ENCODE results near the gene PIGN. TPM values are rescaled to one million over a fixed set of nuclear protein-coding genes. Genes with fewer than 3 reads are reported as not detected.
"Not testable (repeated sequence)": the region's sequence is repeated elsewhere in the genome, so short reads cannot be mapped to it uniquely, and the experiment has no call there.

PIGN gene
- polyA plus RNA-seq, 3 donors: 26.2 to 37.7 (median 30.1) TPM

GRCh38 chr18:62187543-62188510 lies 971 bp upstream of the PIGN start:
- peak; percentile 20 for DNase-seq

- peak; percentile 52 for DNase-seq
Observed at GRCh38 chr18:62186499-62186773, 420 bp downstream of the PIGN start.

GRCh38 chr18:62183578-62184195 lies 3.2 kb downstream of the PIGN start:
- DNase-seq: peak; percentile 47

- no peak for DNase-seq
Observed at GRCh38 chr18:62182220-62182619, 4.6 kb downstream of the PIGN start.

GRCh38 chr18:62179213-62179612 lies 7.6 kb downstream of the PIGN start:
- no peak for DNase-seq

GRCh38 chr18:62177271-62177670 lies 9.6 kb downstream of the PIGN start:
- DNase-seq: no peak

- DNase-seq: no peak
Observed at GRCh38 chr18:62175521-62175920, 11.3 kb downstream of the PIGN start.

GRCh38 chr18:62172298-62172697 lies 14.6 kb downstream of the PIGN start:
- no peak for DNase-seq

GRCh38 chr18:62170857-62171256 lies 16.0 kb downstream of the PIGN start:
- DNase-seq: no peak

- not testable (repeated sequence) for DNase-seq
Observed at GRCh38 chr18:62166524-62166923, 20.3 kb downstream of the PIGN start.

- no peak for DNase-seq
Observed at GRCh38 chr18:62165583-62165982, 21.3 kb downstream of the PIGN start.

- no peak for DNase-seq
Observed at GRCh38 chr18:62164855-62165487, 21.9 kb downstream of the PIGN start.

- DNase-seq: no peak
Observed at GRCh38 chr18:62164310-62164709, 22.5 kb downstream of the PIGN start.

- DNase-seq: no peak
Observed at GRCh38 chr18:62157843-62158242, 29.0 kb downstream of the PIGN start.

GRCh38 chr18:62152844-62153243 lies 34.0 kb downstream of the PIGN start:
- no peak for DNase-seq

- DNase-seq: no peak
Observed at GRCh38 chr18:62151068-62151771, 35.6 kb downstream of the PIGN start.

- DNase-seq: no peak
Observed at GRCh38 chr18:62144338-62144737, 42.5 kb downstream of the PIGN start.

GRCh38 chr18:62140259-62140658 lies 46.6 kb downstream of the PIGN start:
- no peak for DNase-seq

- DNase-seq: no peak
Observed at GRCh38 chr18:62138461-62139235, 48.2 kb downstream of the PIGN start.

GRCh38 chr18:62131301-62131909 lies 55.5 kb downstream of the PIGN start:
- DNase-seq: peak; percentile 52

- DNase-seq: no peak
Observed at GRCh38 chr18:62128157-62128556, 58.7 kb downstream of the PIGN start.
